Panc1 (cell line): ENCODE results near the gene ALDH7A1. TPM values are rescaled to one million over a fixed set of nuclear protein-coding genes. Genes with fewer than 3 reads are reported as not detected.
A peak's percentile ranks its signal among the peaks of the same experiment; 100 is the strongest.

Source experiments
- ATAC-seq: fragments of 200-7000 bp; cut with Tn5 transposase; 2 replicates; pipeline ENCODE4 v1.9.1; 2020; ENCODE audit warnings: mild to moderate bottlenecking, moderate library complexity
- BruUV-seq: library from RNA; stranded (reverse); fragments of 400-500 nt; replicated peaks from 2 replicates; lab custom pipeline; 2021; lab: Mats Ljungman, UMichigan
- CTCF ChIA-PET: fragments of 300-600 bp; sonication (Branson Sonifier 250); formaldehyde crosslinking; loops from one replicate; lab custom pipeline; 2022; ENCODE audit warnings: antibody characterized with exemption; lab: Charles Lee
- POLR2A ChIA-PET: fragments of 300-600 bp; sonication (Branson Sonifier 250); formaldehyde crosslinking; loops from one replicate; lab custom pipeline; 2022; ENCODE audit warnings: antibody characterized with exemption; lab: Charles Lee
- DNase-seq: peaks from one replicate; pipeline ENCODE4 v3.0.0-alpha.2; 2010; ENCODE audit warnings: low read depth, low spot score
- H3K27ac ChIP-seq: 2 replicates; pipeline ENCODE4 v1.5.1; 2011; ENCODE audit warnings: mild to moderate bottlenecking, low read length, inconsistent platforms
- H3K27me3 ChIP-seq: fragments of 200-500 bp; sonication (Bioruptor generic); 2 replicates; pipeline ENCODE4 v1.6.0; 2014; ENCODE audit warnings: low read length, inconsistent platforms; ENCODE audit not compliant: control insufficient read depth, insufficient read depth
- H3K36me3 ChIP-seq: fragments of 200-500 bp; sonication (Bioruptor generic); 2 replicates; pipeline ENCODE4 v1.5.1; 2014; ENCODE audit warnings: inconsistent platforms, mild to moderate bottlenecking, low read length, moderate library complexity; ENCODE audit not compliant: control insufficient read depth, insufficient read depth
- H3K4me1 ChIP-seq: 2 replicates; pipeline ENCODE4 v1.5.1; 2011; ENCODE audit warnings: inconsistent platforms, mild to moderate bottlenecking, low read length, moderate library complexity; ENCODE audit not compliant: control insufficient read depth, insufficient read depth
- H3K4me3 ChIP-seq, 2 experiments: 2 replicates each; pipeline ENCODE4 v1.5.1; 2011 to 2012; ENCODE audit warnings: low read depth in 2 of 2, low read length in 2 of 2, mild to moderate bottlenecking in 2 of 2, inconsistent platforms in 1 of 2, moderate library complexity in 1 of 2
- H3K9me3 ChIP-seq: fragments of 200-500 bp; sonication (Bioruptor generic); 2 replicates; pipeline ENCODE4 v1.5.1; 2014; ENCODE audit warnings: low read depth, mild to moderate bottlenecking, inconsistent platforms, low read length, moderate library complexity; ENCODE audit not compliant: control insufficient read depth, insufficient read depth
- POLR2AphosphoS5 ChIP-seq: IDR thresholded peaks from 2 replicates; pipeline ENCODE4 v1.6.1; 2012; ENCODE audit warnings: mild to moderate bottlenecking, low read depth, low read length, moderate library complexity
- SIN3A ChIP-seq: IDR thresholded peaks from 2 replicates; pipeline ENCODE4 v1.6.1; 2012; ENCODE audit warnings: low read depth, mild to moderate bottlenecking, low read length, moderate library complexity, borderline replicate concordance; ENCODE audit not compliant: insufficient read depth
- TCF7L2 ChIP-seq: IDR thresholded peaks from 2 replicates; pipeline ENCODE4 v1.6.1; 2011; ENCODE audit warnings: mild to moderate bottlenecking, low read depth, low read length, inconsistent platforms
- in situ Hi-C: cut with HindIII; loops from 2 replicates; pipeline ENCODE4 v1.10.0; 2016; ENCODE audit warnings: low sequenced_read_pairs, low pct_unique_long_range_greater_than_20kb
- intact Hi-C: fragments of 100-400 bp; cut with micrococcal nuclease; formaldehyde crosslinking; loops from one replicate; pipeline ENCODE4 v1.10.0; 2022; ENCODE audit not compliant: unreplicated experiment
- total RNA-seq: library from RNA; stranded (reverse); gene quantifications from one replicate; pipeline ENCODE4 v1.2.1, GENCODE V29; 2021; ENCODE audit not compliant: unreplicated experiment
- TF ChIP-seq, protein P1 (sequence below): fragments of 450-650 bp; IDR thresholded peaks from 2 replicates; pipeline ENCODE4 v1.5.1; 2017; ENCODE audit warnings: mild to moderate bottlenecking
- TF ChIP-seq, protein P2 (sequence below), 2 experiments: IDR thresholded peaks; 2 replicates each; pipeline ENCODE4 v1.6.1; 2011 to 2012; ENCODE audit warnings: low read depth in 2 of 2, control low read depth in 1 of 2, low read length in 1 of 2, mild to moderate bottlenecking in 1 of 2, moderate library complexity in 1 of 2; ENCODE audit not compliant: insufficient read depth in 1 of 2

The ALDH7A1 gene
- total RNA-seq, 1 experiment from 2014 or later: 52.9 TPM

DNA sequence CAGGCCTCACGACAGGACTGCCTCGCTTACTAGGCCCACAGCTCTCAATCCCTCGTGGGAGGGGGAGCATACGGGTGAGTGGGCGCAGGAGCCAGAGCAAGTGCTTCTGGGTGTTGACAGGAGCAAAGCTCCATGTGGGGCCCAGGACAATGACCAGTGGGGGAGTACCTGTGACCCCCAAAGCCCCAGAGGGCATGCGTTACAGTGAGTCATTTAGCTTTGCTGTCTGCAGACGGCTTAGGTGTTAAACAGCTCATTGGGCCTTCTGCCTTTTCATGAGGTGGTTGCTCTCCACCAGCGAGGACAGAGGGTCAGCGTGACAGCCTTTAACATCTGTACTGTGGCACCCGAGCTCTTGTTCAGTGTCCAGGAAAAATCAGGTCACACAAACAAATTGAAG lies 93.6 kb downstream of the ALDH7A1 start:
- in situ Hi-C loops (no loop called here), intact Hi-C loops (no loop called here)

DNA sequence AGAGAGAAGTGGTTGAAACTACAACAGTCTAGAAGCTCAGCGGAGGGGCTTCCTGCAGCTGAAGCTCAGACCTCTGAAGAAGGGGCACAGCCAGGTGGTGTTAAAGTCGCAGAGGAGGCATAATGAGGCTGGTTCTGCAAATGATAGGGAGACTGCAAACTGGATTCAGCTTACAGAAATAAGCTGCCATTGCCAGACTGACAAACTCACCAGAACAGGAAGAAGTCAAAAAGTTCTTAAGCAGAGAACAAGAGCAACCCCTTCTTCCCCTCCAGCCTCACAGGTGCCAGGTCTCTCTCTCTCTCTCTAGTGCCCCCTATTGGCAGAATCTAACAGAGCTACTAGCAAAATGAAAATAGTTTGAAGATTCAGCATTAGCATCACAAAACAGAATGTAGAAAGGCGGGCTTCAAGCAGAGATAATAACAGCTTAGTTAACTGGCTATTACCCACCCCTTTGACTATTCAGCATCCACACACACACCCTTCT lies 95.1 kb downstream of the ALDH7A1 start:
- in situ Hi-C loops (no loop called here), intact Hi-C loops (no loop called here)
- H3K4me3 ChIP-seq: no peak overlapping the region
- no peaks in the 10 kb centered on the region for H3K27me3 ChIP-seq
- no TSS peak for BruUV-seq
- ChIA-PET POLR2A (interaction anchor here (0.5 to 0.7 kb wide), 2 partner anchors 36 to 41 kb away, joined by 3 to 6 read pairs; no protein-coding TSS in a partner anchor), CTCF (interaction anchor here (0.6 to 1.1 kb wide), 3 partner anchors 10 to 128 kb away, joined by 3 read pairs; no protein-coding TSS in a partner anchor)
- TF ChIP-seq POLR2AphosphoS5: no peak
- no peak for TF ChIP-seq TCF7L2
- TF ChIP-seq, protein P1, sequence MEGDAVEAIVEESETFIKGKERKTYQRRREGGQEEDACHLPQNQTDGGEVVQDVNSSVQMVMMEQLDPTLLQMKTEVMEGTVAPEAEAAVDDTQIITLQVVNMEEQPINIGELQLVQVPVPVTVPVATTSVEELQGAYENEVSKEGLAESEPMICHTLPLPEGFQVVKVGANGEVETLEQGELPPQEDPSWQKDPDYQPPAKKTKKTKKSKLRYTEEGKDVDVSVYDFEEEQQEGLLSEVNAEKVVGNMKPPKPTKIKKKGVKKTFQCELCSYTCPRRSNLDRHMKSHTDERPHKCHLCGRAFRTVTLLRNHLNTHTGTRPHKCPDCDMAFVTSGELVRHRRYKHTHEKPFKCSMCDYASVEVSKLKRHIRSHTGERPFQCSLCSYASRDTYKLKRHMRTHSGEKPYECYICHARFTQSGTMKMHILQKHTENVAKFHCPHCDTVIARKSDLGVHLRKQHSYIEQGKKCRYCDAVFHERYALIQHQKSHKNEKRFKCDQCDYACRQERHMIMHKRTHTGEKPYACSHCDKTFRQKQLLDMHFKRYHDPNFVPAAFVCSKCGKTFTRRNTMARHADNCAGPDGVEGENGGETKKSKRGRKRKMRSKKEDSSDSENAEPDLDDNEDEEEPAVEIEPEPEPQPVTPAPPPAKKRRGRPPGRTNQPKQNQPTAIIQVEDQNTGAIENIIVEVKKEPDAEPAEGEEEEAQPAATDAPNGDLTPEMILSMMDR: peak; percentile 73
- no peak for TF ChIP-seq SIN3A
- TF ChIP-seq, protein P2, sequence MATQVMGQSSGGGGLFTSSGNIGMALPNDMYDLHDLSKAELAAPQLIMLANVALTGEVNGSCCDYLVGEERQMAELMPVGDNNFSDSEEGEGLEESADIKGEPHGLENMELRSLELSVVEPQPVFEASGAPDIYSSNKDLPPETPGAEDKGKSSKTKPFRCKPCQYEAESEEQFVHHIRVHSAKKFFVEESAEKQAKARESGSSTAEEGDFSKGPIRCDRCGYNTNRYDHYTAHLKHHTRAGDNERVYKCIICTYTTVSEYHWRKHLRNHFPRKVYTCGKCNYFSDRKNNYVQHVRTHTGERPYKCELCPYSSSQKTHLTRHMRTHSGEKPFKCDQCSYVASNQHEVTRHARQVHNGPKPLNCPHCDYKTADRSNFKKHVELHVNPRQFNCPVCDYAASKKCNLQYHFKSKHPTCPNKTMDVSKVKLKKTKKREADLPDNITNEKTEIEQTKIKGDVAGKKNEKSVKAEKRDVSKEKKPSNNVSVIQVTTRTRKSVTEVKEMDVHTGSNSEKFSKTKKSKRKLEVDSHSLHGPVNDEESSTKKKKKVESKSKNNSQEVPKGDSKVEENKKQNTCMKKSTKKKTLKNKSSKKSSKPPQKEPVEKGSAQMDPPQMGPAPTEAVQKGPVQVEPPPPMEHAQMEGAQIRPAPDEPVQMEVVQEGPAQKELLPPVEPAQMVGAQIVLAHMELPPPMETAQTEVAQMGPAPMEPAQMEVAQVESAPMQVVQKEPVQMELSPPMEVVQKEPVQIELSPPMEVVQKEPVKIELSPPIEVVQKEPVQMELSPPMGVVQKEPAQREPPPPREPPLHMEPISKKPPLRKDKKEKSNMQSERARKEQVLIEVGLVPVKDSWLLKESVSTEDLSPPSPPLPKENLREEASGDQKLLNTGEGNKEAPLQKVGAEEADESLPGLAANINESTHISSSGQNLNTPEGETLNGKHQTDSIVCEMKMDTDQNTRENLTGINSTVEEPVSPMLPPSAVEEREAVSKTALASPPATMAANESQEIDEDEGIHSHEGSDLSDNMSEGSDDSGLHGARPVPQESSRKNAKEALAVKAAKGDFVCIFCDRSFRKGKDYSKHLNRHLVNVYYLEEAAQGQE (IDR thresholded peaks at IDR 0.05; ENCODE audit: insufficient read depth in 1 of 2, low read depth in 2 of 2, low read length in 1 of 2): no peak
- no peak overlapping the region for H3K27ac ChIP-seq
- DNase-seq (no peak), ATAC-seq (no peak)
- H3K4me1 ChIP-seq: no peaks in the 10 kb centered on the region
- H3K36me3 ChIP-seq: no peaks in the 10 kb centered on the region
- H3K9me3 ChIP-seq: no peaks in the 10 kb centered on the region

More for the DNA sequence above, 93.6 kb downstream of the ALDH7A1 start:
- Histone ChIP-seq H3K27me3 (no peaks in the 10 kb centered on the region), H3K27ac (no peak overlapping the region), H3K9me3 (no peaks in the 10 kb centered on the region), H3K4me3 (no peak overlapping the region), H3K36me3 (no peaks in the 10 kb centered on the region), H3K4me1 (no peaks in the 10 kb centered on the region)
- POLR2A ChIA-PET: no interaction called here
- ATAC-seq: no peak
- TF ChIP-seq, protein P1: no peak
- TF ChIP-seq POLR2AphosphoS5 (no peak), SIN3A (no peak), TCF7L2 (no peak)
- TF ChIP-seq, protein P2 (IDR thresholded peaks at IDR 0.05; ENCODE audit: insufficient read depth in 1 of 2, low read depth in 2 of 2, low read length in 1 of 2): no peak
- BruUV-seq: no TSS peak
- CTCF ChIA-PET: no interaction called here
- no peak for DNase-seq
